Measurements from ENCODE around the gene AP5S1. TPM values are rescaled to one million over a fixed set of nuclear protein-coding genes. Genes with fewer than 3 reads are reported as not detected.

Gene AP5S1
- total and polyA plus RNA-seq, 9 of the 15 experiments (the other 6 are each of a cell fraction or from before 2014, with no cell fraction given), result 2.6 to 8.8 (median 4.4) TPM

GRCh38 chr20:3820901-3821727, 767 bp downstream of the AP5S1 start (continued):
- TF ChIP-seq MNT (conservative IDR thresholded peaks at IDR 0.05), result no peak
- 0 out of 2 replicates have a peak, but pooled peaks have one; percentile 54 for TF ChIP-seq KAT7 (CRISPR knock-in tag; IDR thresholded peaks at IDR 0.05; ENCODE audit: borderline replicate concordance)
- no peak for TF ChIP-seq PTRF (tag; IDR thresholded peaks at IDR 0.05)
- TF ChIP-seq ZNF146 (CRISPR knock-in tag; IDR thresholded peaks at IDR 0.05; ENCODE audit: unreplicated experiment), result no peak
- 0 out of 2 replicates have a peak, but pooled peaks have one; percentile 9 for TF ChIP-seq ZNF395 (CRISPR knock-in tag; IDR thresholded peaks at IDR 0.05)
- TF ChIP-seq ZNF740 (CRISPR knock-in tag; IDR thresholded peaks at IDR 0.05), result no peak
- no peak for TF ChIP-seq ZNF740 (tag; IDR thresholded peaks at IDR 0.05)
- no peak for TF ChIP-seq MAFK (IDR thresholded peaks at IDR 0.05; ENCODE audit: low read length)
- TF ChIP-seq GABPB2 (CRISPR knock-in tag; conservative IDR thresholded peaks at IDR 0.05), result no peak
- TF ChIP-seq ZFP1 (CRISPR knock-in tag; IDR thresholded peaks at IDR 0.05), result no peak
- TF ChIP-seq LARP7 (IDR thresholded peaks at IDR 0.05), result no peak
- no peak for TF ChIP-seq FOS (IDR thresholded peaks at IDR 0.05; ENCODE audit: extremely low read depth, insufficient read length)
- TF ChIP-seq RBM34 (IDR thresholded peaks at IDR 0.05; ENCODE audit: borderline replicate concordance, insufficient read depth, low read length), result no peak
- TF ChIP-seq RCOR1 (IDR thresholded peaks at IDR 0.05; ENCODE audit: borderline replicate concordance in 1 of 2, low read depth in 2 of 2, low read length in 2 of 2), result no peak
- peak; percentile 22 for TF ChIP-seq KDM5B (IDR thresholded peaks at IDR 0.05; ENCODE audit: insufficient replicate concordance, low read depth, low read length)
- TF ChIP-seq SMC3 (conservative IDR thresholded peaks at IDR 0.05; ENCODE audit: insufficient read depth, low read depth, low read length), result no peak
- no peak for TF ChIP-seq SUPT5H (IDR thresholded peaks at IDR 0.05)
- no peak for TF ChIP-seq IRF1 (CRISPR knock-in tag; IDR thresholded peaks at IDR 0.05; ENCODE audit: borderline replicate concordance)
- TF ChIP-seq MTA1 (IDR thresholded peaks at IDR 0.05; ENCODE audit: borderline replicate concordance), result no peak
- no peak for TF ChIP-seq PTTG1 (tag; IDR thresholded peaks at IDR 0.05; ENCODE audit: low read depth)
- TF ChIP-seq ARNT (IDR thresholded peaks at IDR 0.05), result 0 out of 4 replicates have a peak, but pooled peaks of 1 of the 2 experiments have one; percentile 28

All from K562 (cell line).